ENCODE results near the gene CHST2.

The CHST2 gene

DNA sequence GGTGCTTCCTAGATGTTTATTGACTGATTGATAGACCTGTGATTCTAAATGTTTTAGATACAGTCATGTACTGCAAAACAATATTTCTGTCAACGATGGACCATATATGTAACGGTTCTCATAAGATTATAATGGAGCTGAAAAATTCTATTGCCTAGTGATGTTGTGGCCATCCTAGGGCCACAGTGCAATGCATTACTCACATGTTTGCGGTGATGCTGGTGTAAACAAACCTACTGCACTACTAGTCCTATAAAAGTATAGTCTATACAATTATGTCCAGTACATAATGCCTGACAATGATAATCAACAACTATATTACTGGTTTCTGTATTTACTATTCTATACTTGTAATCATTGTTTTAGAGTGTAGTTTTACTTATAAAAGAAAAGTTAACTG, 46.8 kb downstream of the CHST2 start:
- no peak for DNase-seq
- no peak for ATAC-seq

DNA sequence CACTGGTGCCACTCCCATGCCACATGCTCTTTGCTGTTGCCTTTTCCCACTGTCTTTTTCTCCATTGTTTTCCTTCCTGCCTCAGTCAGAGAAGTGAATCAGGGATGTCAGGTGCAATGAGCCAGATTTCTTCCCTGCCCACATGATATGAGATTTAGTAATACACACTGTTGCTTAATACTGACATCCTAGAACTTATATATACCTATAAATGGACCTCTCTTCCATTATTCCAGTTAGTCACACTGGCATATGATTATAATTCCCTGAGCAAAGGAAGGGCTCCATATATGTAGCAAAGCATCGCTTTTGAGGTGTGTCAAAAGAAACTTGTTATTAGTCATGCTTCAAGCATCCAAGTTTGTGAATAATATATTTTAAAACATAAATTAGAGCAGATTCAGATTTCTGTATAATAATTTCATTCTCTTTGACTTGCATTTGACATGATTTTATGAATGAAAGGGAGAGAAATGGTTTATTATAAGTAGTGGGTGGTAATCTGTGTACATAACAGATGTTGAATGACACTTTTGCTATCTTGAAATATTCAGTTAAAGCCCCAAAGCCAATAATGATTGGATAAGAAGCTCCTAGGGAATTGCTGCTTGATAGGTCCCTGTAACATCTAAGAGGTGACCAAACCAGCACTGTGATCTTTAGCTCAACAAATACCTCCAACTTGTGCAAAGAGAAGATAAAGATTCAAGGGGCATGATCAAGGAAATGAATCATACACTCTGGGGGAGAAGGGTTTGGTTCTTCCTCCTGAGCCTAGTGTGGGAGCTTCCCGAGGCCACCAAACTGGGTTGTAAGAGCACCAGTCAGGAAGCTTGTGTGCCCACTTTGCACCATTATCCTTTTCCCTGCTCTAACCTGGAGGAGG, 48.6 kb downstream of the CHST2 start:
- no peak for DNase-seq

DNA sequence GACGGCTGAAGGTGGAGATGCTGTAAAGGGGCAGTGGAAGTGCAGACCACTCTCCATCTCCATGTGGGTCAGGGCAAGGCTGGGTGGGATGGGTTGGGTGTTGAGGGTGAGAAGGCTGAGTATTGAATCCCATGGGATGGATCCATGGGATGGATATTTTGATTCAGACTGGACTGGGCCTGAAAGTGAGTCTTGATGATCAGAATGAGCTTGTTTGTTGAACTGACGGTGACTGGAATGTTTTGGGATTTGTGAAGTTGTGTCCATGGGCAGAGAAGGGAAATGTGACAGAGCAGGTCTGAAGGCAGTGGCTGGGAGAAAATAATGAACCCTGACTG, 49.3 kb downstream of the CHST2 start:
- DNase-seq = no peak
- ATAC-seq = no peak

More for the DNA sequence above, 48.6 kb downstream of the CHST2 start:
- no peak for ATAC-seq

DNA sequence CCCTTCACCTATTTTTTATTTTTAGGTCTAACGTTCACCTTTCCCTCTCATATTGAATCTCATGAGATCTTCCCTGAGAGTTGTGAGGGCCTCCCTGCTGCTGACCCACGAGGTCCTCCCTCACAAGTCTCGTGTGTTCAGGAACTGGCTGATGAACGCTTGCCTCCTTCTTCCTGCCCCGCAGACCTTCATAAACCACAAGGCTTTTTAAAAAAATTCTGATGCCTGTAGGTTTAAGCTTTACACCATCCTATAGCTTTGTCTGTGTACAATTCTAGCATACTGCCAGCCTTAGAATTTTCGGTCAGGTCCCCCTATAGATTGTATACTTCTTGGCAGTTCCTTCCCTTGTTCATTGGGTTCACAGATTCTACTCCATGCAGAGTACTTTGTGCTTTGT, 50.5 kb downstream of the CHST2 start:
- DNase-seq (peak; percentile 13), ATAC-seq (no peak)

DNA sequence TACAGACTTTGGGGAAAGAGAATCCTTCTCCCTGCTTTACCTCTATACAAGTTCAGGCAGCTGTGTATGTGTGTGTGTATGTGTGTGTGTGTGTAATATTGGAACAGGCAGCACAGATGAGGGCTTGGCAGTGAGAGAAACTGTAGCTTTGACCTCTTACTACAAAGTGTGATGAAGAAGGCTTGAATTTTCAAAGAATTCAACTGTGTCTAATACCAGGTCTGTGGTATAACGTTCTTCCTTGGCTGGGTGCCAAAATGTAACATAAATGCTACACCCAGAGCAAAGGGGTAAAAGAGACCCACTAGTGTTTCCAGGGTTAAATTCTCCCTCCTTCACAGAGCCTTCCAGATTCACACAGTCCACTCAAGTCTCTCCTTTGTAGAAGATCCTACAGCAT, 51.1 kb downstream of the CHST2 start:
- ATAC-seq (no peak), DNase-seq (peak; percentile 24)

DNA sequence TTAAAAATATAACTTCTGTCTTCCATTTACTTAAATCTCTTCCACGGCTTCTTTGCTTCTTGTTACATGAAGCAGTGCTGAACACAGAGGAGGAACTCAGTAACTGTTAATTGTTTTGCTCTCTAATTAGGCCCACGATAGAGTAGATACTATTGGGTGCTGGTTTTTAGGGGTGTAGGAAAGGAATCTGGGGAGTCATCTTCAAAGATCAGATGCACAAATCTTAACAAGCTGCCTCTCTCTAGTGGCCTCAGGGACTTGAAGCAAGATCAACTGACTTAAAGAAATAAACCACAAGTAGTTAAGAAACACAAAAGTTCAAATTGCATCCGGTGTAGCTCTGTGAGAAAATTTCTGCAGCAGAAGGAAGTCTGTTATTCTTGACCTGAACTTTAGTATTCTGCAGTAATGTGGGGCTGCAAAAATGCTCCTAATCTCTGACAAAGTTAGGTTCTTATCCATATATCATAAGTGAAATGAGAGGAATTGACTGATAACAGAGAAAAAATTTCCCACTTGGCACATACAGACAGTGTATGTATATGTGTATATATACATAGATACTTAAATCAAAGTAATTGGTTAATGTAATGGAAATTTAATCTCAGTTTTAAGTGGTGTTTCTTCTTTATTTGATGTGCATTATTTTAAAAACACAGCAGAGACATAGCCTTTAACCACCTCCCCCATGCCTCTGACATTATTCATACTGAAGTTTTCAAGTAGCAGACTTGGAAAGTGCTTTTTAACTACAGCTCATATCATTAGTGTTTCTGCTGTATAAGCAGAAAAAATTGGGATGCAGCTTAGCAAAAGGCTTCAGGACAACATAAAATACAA, 51.8 kb downstream of the CHST2 start:
- ATAC-seq (peak; percentile 75), DNase-seq (peak; percentile 15)

DNA sequence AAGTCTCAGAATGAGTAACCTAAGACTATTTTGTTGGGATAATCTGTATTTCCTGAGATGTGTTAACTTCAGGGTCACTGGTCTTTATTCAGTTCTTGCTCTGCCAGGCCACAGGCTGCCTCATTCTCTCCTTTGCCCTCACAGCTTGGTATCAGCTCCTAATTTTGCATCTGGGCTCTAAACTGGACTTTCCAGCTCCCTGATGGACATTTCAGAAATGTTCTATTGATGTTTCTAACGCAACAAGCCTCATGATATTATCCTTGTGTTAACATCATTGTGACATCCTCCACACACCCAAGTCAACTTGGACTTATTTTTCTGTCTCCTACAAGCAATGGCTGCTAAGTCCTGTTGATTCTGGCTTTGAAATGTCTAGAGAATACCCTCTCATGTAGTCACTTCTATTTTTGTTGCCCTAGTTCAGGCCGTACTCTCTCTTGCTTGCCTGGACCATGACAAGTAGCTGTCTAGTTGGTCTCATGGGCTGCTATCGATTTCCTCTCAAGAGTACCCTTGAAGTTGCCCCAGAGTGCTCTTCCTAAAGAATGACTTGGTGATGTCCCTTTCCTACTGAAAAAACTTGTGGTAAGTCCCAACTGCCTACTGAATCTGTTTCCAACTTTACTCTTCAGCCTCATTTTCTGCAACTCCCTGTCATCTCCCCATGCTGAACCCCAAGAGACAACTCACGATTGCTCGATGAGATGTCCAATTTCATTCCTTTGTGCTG, 52.7 kb downstream of the CHST2 start:
- ATAC-seq = no peak

DNA sequence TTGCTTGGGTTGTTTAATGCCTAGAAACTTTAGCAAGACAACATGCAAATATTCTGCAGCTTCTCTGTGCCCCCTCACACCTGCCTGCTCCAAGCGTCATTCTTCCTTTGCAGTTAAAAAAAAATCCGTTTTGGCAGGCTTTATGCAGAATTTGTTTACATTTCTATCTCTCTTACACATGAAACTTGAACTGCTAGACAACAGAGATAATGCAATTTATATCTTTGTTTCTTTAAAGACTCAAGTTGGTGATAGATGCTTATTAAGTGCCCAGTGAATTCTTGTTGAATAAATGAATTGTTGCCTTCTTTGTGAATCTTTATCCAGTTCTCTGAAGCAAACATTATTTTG, 53.2 kb downstream of the CHST2 start:
- DNase-seq (no peak), ATAC-seq (no peak)

More for the DNA sequence above, 52.7 kb downstream of the CHST2 start:
- DNase-seq = no peak

DNA sequence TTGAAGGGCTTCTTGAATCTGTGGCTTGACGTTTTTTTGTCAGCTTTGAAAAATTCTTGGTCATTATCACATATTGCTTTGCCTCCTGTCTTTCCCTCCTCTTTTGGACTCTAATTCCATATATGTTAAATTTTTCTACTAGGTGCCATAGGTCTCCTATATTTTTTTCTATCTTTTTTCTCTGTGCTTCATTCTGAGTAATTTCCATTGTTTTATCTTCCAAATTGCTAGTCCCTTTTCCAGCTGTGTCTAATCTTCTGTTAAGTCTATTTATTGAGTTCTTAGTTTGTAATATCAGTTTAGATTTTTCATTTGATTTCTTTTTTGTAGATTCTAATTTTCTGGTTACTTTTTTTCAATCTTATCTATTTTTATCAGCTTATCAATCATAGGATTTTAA, 53.7 kb downstream of the CHST2 start:
- no peak for DNase-seq
- no peak for ATAC-seq
